Naive thymus-derived CD8-positive, alpha-beta T cell (primary cell): Measurements from ENCODE around the gene EFNA3. TPM values are rescaled to one million over a fixed set of nuclear protein-coding genes. Genes with fewer than 3 reads are reported as not detected.

Experiments
- ATAC-seq, 2 donors: fragments of 150-1000 bp; cut with Tn5 transposase in 1 of 2; sonication (Bioruptor Pico), chemical (Tn5 transposase) in 1 of 2; 1 replicate in 1 of 2; 2 replicates in 1 of 2; pipeline ENCODE4 v1.10.0; 2021; ENCODE audit warnings: mild to moderate bottlenecking in 2 of 2, moderate library complexity in 2 of 2
- POLR2A ChIA-PET: fragments of 350-600 bp; sonication (Branson Sonifier 250); formaldehyde crosslinking; loops from one replicate; lab custom pipeline; 2021; ENCODE audit warnings: antibody characterized with exemption; lab: Charles Lee
- DNase-seq, 10 donors: peaks; one replicate each; pipeline versions ENCODE4 v3.0.0 to v3.0.0-alpha.2; 2020 to 2022
- H3K27ac Mint-ChIP-seq, 10 donors: one replicate each; pipeline ENCODE4 v1.8.0; 2020 to 2022; ENCODE audit warnings: mild to moderate bottlenecking in 10 of 10, mixed read lengths in 10 of 10, moderate library complexity in 4 of 10, inconsistent platforms in 1 of 10
- H3K27me3 Mint-ChIP-seq, 5 donors: one replicate each; pipeline ENCODE4 v1.8.0; 2021 to 2022; ENCODE audit warnings: mixed read lengths in 5 of 5
- H3K36me3 Mint-ChIP-seq, 3 donors: one replicate each; pipeline ENCODE4 v1.8.0; 2020 to 2022; ENCODE audit warnings: mixed read lengths in 3 of 3, mild to moderate bottlenecking in 2 of 3, inconsistent platforms in 1 of 3
- H3K4me1 Mint-ChIP-seq, 4 donors: one replicate each; pipeline ENCODE4 v1.8.0; 2021 to 2022; ENCODE audit warnings: mixed read lengths in 4 of 4
- H3K4me3 Mint-ChIP-seq, 10 donors: one replicate each; pipeline ENCODE4 v1.8.0; 2020 to 2022; ENCODE audit warnings: mild to moderate bottlenecking in 10 of 10, mixed read lengths in 10 of 10, moderate library complexity in 6 of 10, inconsistent platforms in 1 of 10
- H3K9me3 Mint-ChIP-seq, 9 donors: one replicate each; pipeline ENCODE4 v1.8.0; 2020 to 2022; ENCODE audit warnings: mixed read lengths in 9 of 9, mild to moderate bottlenecking in 3 of 9, inconsistent platforms in 1 of 9, moderate library complexity in 1 of 9
- polyA plus RNA-seq, 3 donors: library from polyadenylated mRNA; unstranded; fragments of 300-500 nt; fragmentation: Illumina TruSeq; gene quantifications; one replicate each; pipeline ENCODE4 v1.2.3, GENCODE V29; 2021
- total RNA-seq, 8 experiments: library from RNA in 2 of 8; stranded (reverse) in 2 of 8; gene quantifications; one replicate each; pipeline ENCODE4 v1.2.3 and lab custom pipeline; 2021 to 2026

The EFNA3 gene
- total and polyA plus RNA-seq, 5 experiments from 2014 or later = 0.53 to 1.3 (median 0.88) TPM

- POLR2A ChIA-PET = interaction anchor here (0.6 kb wide), 1 partner anchor 19 kb away, joined by 3 read pairs; the partner anchor contains the start of gene EFNA4
- Mint-ChIP-seq H3K27me3 (peaks cover 22 to 53% (median 30%) of the 10 kb centered on the region in 5 donors), H3K9me3 (no peaks in the 10 kb centered on the region), H3K4me1 (peaks cover 28 to 60% (median 55%) of the 10 kb centered on the region in 4 donors), H3K27ac (peak overlapping the region in 2 of 10 donors; percentile 45 to 79), H3K36me3 (no peaks in the 10 kb centered on the region), H3K4me3 (peak overlapping the region in 9 of 10 donors; percentile 20 to 81 (median 56))
- DNase-seq = peak in 1 of 10 donors; percentile 23
- no peak for ATAC-seq
Measured at GRCh38 chr1:155082301-155083051, 3.8 kb downstream of the EFNA3 start.

- H3K9me3 Mint-ChIP-seq = no peaks in the 10 kb centered on the region
- DNase-seq = no peak
- H3K4me1 Mint-ChIP-seq = peaks cover 25 to 57% (median 54%) of the 10 kb centered on the region in 4 donors
- peak overlapping the region in 7 of 10 donors; percentile 39 to 81 (median 53) for H3K4me3 Mint-ChIP-seq
- peaks cover 22 to 53% (median 30%) of the 10 kb centered on the region in 5 donors for H3K27me3 Mint-ChIP-seq
- H3K36me3 Mint-ChIP-seq = no peaks in the 10 kb centered on the region
- no peak overlapping the region for H3K27ac Mint-ChIP-seq
- POLR2A ChIA-PET = interaction anchor here (0.6 to 2.9 kb wide), 2 partner anchors 22 to 222 kb away, joined by 4 to 44 read pairs; partner anchors contain the start of gene EFNA4
- no peak for ATAC-seq
Measured at GRCh38 chr1:155083052-155083541, 4.5 kb downstream of the EFNA3 start.

- Mint-ChIP-seq H3K4me3 (peak overlapping the region; percentile 92 to 99 (median 96)), H3K27me3 (peaks cover 22 to 51% (median 30%) of the 10 kb centered on the region in 5 donors), H3K4me1 (peaks cover 25 to 56% (median 50%) of the 10 kb centered on the region in 4 donors), H3K36me3 (no peaks in the 10 kb centered on the region), H3K27ac (peak overlapping the region in 6 of 10 donors; percentile 33 to 98 (median 94)), H3K9me3 (no peaks in the 10 kb centered on the region)
- DNase-seq (no peak), ATAC-seq (no peak)
- POLR2A ChIA-PET = interaction anchor here (0.6 to 3.0 kb wide), 18 partner anchors 8 to 723 kb away, joined by 3 to 44 read pairs (median 7); partner anchors contain the start of genes ADAM15, EFNA4, FLAD1 and KRTCAP2
Measured at GRCh38 chr1:155083865-155084721, 5.5 kb downstream of the EFNA3 start.

GRCh38 chr1:155084722-155085503 is 6.3 kb downstream of the EFNA3 start:
- Mint-ChIP-seq H3K27ac (peak overlapping the region; percentile 85 to 98 (median 94)), H3K4me3 (peak overlapping the region; percentile 92 to 99 (median 96)), H3K9me3 (no peaks in the 10 kb centered on the region), H3K27me3 (peaks cover 18 to 43% (median 26%) of the 10 kb centered on the region in 5 donors), H3K4me1 (peaks cover 20 to 48% (median 42%) of the 10 kb centered on the region in 4 donors), H3K36me3 (no peaks in the 10 kb centered on the region)
- POLR2A ChIA-PET = interaction anchor here (0.6 to 3.0 kb wide), 22 partner anchors 9 to 724 kb away, joined by 3 to 44 read pairs (median 6); partner anchors contain the start of genes ADAM15, EFNA4, FLAD1 and KRTCAP2
- DNase-seq (peak; percentile 80 to 99 (median 90)), ATAC-seq (peak; percentile 79 to 82)

- no peaks in the 10 kb centered on the region for H3K9me3 Mint-ChIP-seq
- peak overlapping the region; percentile 85 to 98 (median 94) for H3K27ac Mint-ChIP-seq
- ATAC-seq (peak; percentile 13 to 30), DNase-seq (peak in 9 of 10 donors; percentile 48 to 83 (median 53))
- no peaks in the 10 kb centered on the region for H3K36me3 Mint-ChIP-seq
- H3K27me3 Mint-ChIP-seq = peaks cover 18 to 42% (median 26%) of the 10 kb centered on the region in 5 donors
- peaks cover 20 to 45% (median 39%) of the 10 kb centered on the region in 4 donors for H3K4me1 Mint-ChIP-seq
- POLR2A ChIA-PET = interaction anchor here (0.6 to 3.0 kb wide), 13 partner anchors 20 to 148 kb away, joined by 3 to 44 read pairs (median 8); partner anchors contain the start of genes ADAM15, EFNA4, FLAD1 and KRTCAP2
- H3K4me3 Mint-ChIP-seq = peak overlapping the region; percentile 92 to 99 (median 96)
Measured at GRCh38 chr1:155085504-155086127, 7.0 kb downstream of the EFNA3 start.

- DNase-seq (peak; percentile 67 to 89 (median 82)), ATAC-seq (peak; percentile 16 to 17)
- H3K4me1 Mint-ChIP-seq = peaks cover 21 to 43% (median 38%) of the 10 kb centered on the region in 4 donors
- peak overlapping the region in 6 of 10 donors; percentile 15 to 95 (median 50) for H3K27ac Mint-ChIP-seq
- no peaks in the 10 kb centered on the region for H3K36me3 Mint-ChIP-seq
- H3K27me3 Mint-ChIP-seq = peaks cover 16 to 39% (median 24%) of the 10 kb centered on the region in 5 donors
- H3K9me3 Mint-ChIP-seq = no peaks in the 10 kb centered on the region
- POLR2A ChIA-PET = interaction anchor here (1.8 to 3.0 kb wide), 6 partner anchors 20 to 131 kb away, joined by 8 to 44 read pairs (median 14); partner anchors contain the start of genes ADAM15, EFNA4, KRTCAP2 and PBXIP1
- H3K4me3 Mint-ChIP-seq = peak overlapping the region; percentile 18 to 97 (median 66)
Measured at GRCh38 chr1:155086128-155086741, 7.6 kb downstream of the EFNA3 start.

GRCh38 chr1:155086856-155087535 is 8.4 kb downstream of the EFNA3 start:
- ATAC-seq (no peak), DNase-seq (no peak)
- H3K4me1 Mint-ChIP-seq = peaks cover 18 to 39% (median 36%) of the 10 kb centered on the region in 4 donors
- H3K4me3 Mint-ChIP-seq = peak overlapping the region in 5 of 10 donors; percentile 10 to 56 (median 15)
- H3K36me3 Mint-ChIP-seq = no peaks in the 10 kb centered on the region
- H3K9me3 Mint-ChIP-seq = no peaks in the 10 kb centered on the region
- POLR2A ChIA-PET = interaction anchor here (3.0 kb wide), 1 partner anchor 85 kb away, joined by 16 read pairs; the partner anchor contains the start of gene KRTCAP2
- peaks cover 11 to 32% (median 18%) of the 10 kb centered on the region in 5 donors for H3K27me3 Mint-ChIP-seq
- H3K27ac Mint-ChIP-seq = peak overlapping the region in 3 of 10 donors; percentile 7 to 53 (median 22)

GRCh38 chr1:155091071-155092051 is 12.7 kb downstream of the EFNA3 start:
- peak; percentile 84 to 89 for ATAC-seq
- Mint-ChIP-seq H3K36me3 (no peaks in the 10 kb centered on the region), H3K27ac (peak overlapping the region in 3 of 10 donors; percentile 29 to 57 (median 43)), H3K27me3 (peaks cover 0 to 6% (median 0%) of the 10 kb centered on the region in 5 donors), H3K4me3 (peak overlapping the region in 1 of 10 donors; percentile 22), H3K9me3 (no peaks in the 10 kb centered on the region), H3K4me1 (peaks cover 4 to 8% (median 5%) of the 10 kb centered on the region in 4 donors)
- DNase-seq = peak; percentile 61 to 87 (median 79)
- POLR2A ChIA-PET = interaction anchor here (1.0 to 1.8 kb wide), 4 partner anchors 76 to 118 kb away, joined by 3 to 10 read pairs (median 4); partner anchors contain the start of gene KRTCAP2

GRCh38 chr1:155092131-155092530 is 13.5 kb downstream of the EFNA3 start:
- Mint-ChIP-seq H3K27ac (no peak overlapping the region), H3K4me1 (peaks cover 3 to 8% (median 5%) of the 10 kb centered on the region in 4 donors), H3K9me3 (no peaks in the 10 kb centered on the region), H3K27me3 (peaks cover 0 to 6% (median 0%) of the 10 kb centered on the region in 5 donors), H3K4me3 (no peak overlapping the region), H3K36me3 (no peaks in the 10 kb centered on the region)
- POLR2A ChIA-PET = interaction anchor here (1.0 to 1.8 kb wide), 3 partner anchors 76 to 117 kb away, joined by 3 to 10 read pairs (median 6); partner anchors contain the start of gene KRTCAP2
- ATAC-seq = no peak
- no peak for DNase-seq
